Calu3 (cell line): ENCODE measurements around the gene KLHL33. TPM values are rescaled to one million over a fixed set of nuclear protein-coding genes. Genes with fewer than 3 reads are reported as not detected.

Experiments
- BruUV-seq: library from RNA; stranded (reverse); fragments of 400-500 nt; replicated peaks from 2 replicates; lab custom pipeline; 2021; lab: Mats Ljungman, UMichigan
- CTCF ChIA-PET: fragments of 300-600 bp; sonication (Branson Sonifier 250); formaldehyde crosslinking; loops from one replicate; lab custom pipeline; 2022; ENCODE audit warnings: antibody characterized with exemption; lab: Charles Lee
- DNase-seq: peaks from one replicate; pipeline ENCODE4 v3.0.0; 2022
- H3K27ac Mint-ChIP-seq: one replicate; pipeline ENCODE4 v1.8.0; 2022; ENCODE audit warnings: mixed read lengths; ENCODE audit not compliant: unreplicated experiment
- H3K27me3 Mint-ChIP-seq: one replicate; pipeline ENCODE4 v1.8.0; 2022; ENCODE audit warnings: mixed read lengths; ENCODE audit not compliant: unreplicated experiment
- H3K36me3 Mint-ChIP-seq: one replicate; pipeline ENCODE4 v1.8.0; 2022; ENCODE audit warnings: mild to moderate bottlenecking, moderate library complexity, mixed read lengths; ENCODE audit not compliant: insufficient read depth, unreplicated experiment
- H3K4me1 Mint-ChIP-seq: one replicate; pipeline ENCODE4 v1.8.0; 2022; ENCODE audit warnings: mild to moderate bottlenecking, low read depth, mixed read lengths; ENCODE audit not compliant: unreplicated experiment
- H3K4me3 Mint-ChIP-seq: one replicate; pipeline ENCODE4 v1.8.0; 2022; ENCODE audit warnings: mild to moderate bottlenecking, low read depth, moderate library complexity, mixed read lengths; ENCODE audit not compliant: unreplicated experiment
- H3K9me3 Mint-ChIP-seq: one replicate; pipeline ENCODE4 v1.8.0; 2022; ENCODE audit warnings: low read depth, mixed read lengths; ENCODE audit not compliant: unreplicated experiment
- CTCF ChIP-seq: fragments of 200-600 bp; IDR thresholded peaks from one replicate; pipeline ENCODE4 v1.8.0; 2022; ENCODE audit warnings: antibody characterized with exemption; ENCODE audit not compliant: unreplicated experiment
- intact Hi-C: fragments of 100-400 bp; cut with micrococcal nuclease; formaldehyde crosslinking; loops from one replicate; pipeline ENCODE4 v1.10.0; 2022; ENCODE audit not compliant: unreplicated experiment
- total RNA-seq: library from RNA; stranded (reverse); gene quantifications from 2 replicates; pipeline ENCODE4 v1.2.3, GENCODE V29; 2022

KLHL33 gene
- total RNA-seq, 1 experiment from 2014 or later, result not detected

DNA sequence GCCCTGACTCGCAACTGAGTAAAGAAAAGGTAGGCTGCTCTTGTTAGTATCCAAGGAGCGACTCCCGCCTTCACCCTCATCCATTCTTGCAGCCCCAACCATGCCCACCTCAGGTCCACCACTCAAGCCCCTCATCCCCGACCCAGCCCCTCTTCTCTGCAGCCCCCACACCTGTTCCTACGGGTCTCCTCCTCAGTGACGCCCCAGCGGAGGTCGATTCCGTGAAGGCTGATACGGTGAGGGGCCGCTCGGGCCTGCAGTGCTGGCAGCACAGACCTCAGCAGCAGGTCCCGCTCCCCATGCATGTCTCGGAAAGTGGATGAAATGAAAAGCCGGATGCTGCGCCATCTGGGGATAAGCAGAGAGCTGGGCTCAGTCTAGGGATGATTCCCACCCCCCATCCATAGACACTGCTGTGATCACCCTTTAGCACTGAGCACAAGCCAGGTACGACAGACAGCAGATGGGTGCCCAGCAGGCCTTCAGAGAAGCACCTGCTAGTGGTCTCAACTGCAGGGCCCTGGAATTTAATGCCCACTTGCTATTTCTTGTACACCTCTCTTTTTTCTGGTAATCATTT is 49.6 kb downstream of the KLHL33 start:
- Mint-ChIP-seq H3K27me3 (no peaks in the 10 kb centered on the region), H3K4me1 (no peaks in the 10 kb centered on the region), H3K27ac (no peak overlapping the region), H3K9me3 (no peaks in the 10 kb centered on the region), H3K36me3 (peaks cover 22% of the 10 kb centered on the region), H3K4me3 (no peak overlapping the region)
- TF ChIP-seq CTCF, result no peak
- BruUV-seq, result no TSS peak
- CTCF ChIA-PET, result no interaction called here
- no peak for DNase-seq
- intact Hi-C loops, result no loop called here

GRCh38 chr14:20384886-20385285 is 51.1 kb downstream of the KLHL33 start:
- H3K27ac Mint-ChIP-seq, result no peak overlapping the region
- DNase-seq, result no peak
- intact Hi-C loops, result no loop called here
- no peaks in the 10 kb centered on the region for H3K27me3 Mint-ChIP-seq
- no peaks in the 10 kb centered on the region for H3K4me1 Mint-ChIP-seq
- H3K9me3 Mint-ChIP-seq, result no peaks in the 10 kb centered on the region
- peaks cover 28% of the 10 kb centered on the region for H3K36me3 Mint-ChIP-seq
- CTCF ChIA-PET, result interaction anchor here (0.6 to 0.9 kb wide), 3 partner anchors 34 to 57 kb away, joined by 3 to 13 read pairs (median 3); partner anchors contain the start of gene PARP2
- TF ChIP-seq CTCF, result no peak
- no TSS peak for BruUV-seq
- no peak overlapping the region for H3K4me3 Mint-ChIP-seq

GRCh38 chr14:20384321-20384720 is 51.6 kb downstream of the KLHL33 start:
- Mint-ChIP-seq H3K4me3 (no peak overlapping the region), H3K27me3 (no peaks in the 10 kb centered on the region), H3K4me1 (no peaks in the 10 kb centered on the region), H3K9me3 (no peaks in the 10 kb centered on the region), H3K27ac (no peak overlapping the region), H3K36me3 (peaks cover 28% of the 10 kb centered on the region)
- DNase-seq, result no peak
- intact Hi-C loops, result no loop called here
- no TSS peak for BruUV-seq
- CTCF ChIA-PET, result interaction anchor here (0.6 to 0.9 kb wide), 2 partner anchors 41 to 56 kb away, joined by 3 to 13 read pairs; partner anchors contain the start of gene PARP2
- TF ChIP-seq CTCF, result no peak

DNA sequence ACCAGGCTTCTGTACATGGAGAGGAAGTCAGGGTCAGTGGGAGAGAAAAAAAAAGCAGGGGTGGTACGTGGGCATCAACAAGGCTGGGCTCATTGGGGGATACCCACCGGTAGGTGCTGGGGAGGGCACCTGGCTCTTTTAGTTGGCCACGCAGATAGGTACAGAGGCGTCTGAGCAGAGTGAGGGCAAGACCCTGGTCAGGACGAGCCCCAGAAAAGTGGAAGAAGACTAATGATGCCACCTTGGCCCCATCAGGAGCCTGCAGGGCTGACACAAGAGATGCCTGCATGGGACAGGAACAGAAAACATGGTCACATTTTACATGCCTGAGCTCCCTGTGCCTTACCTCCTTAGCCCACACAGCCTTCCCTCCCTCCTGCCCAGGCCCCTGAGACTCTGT is 52.3 kb downstream of the KLHL33 start:
- no peak for DNase-seq
- H3K36me3 Mint-ChIP-seq, result peaks cover 28% of the 10 kb centered on the region
- no peak overlapping the region for H3K4me3 Mint-ChIP-seq
- no TSS peak for BruUV-seq
- no peak for TF ChIP-seq CTCF
- H3K4me1 Mint-ChIP-seq, result no peaks in the 10 kb centered on the region
- H3K27ac Mint-ChIP-seq, result no peak overlapping the region
- CTCF ChIA-PET, result no interaction called here
- H3K9me3 Mint-ChIP-seq, result no peaks in the 10 kb centered on the region
- no peaks in the 10 kb centered on the region for H3K27me3 Mint-ChIP-seq
- intact Hi-C loops, result no loop called here
